Liver (tissue), 9 donors: ENCODE measurements around the gene RIT1. TPM values are rescaled to one million over a fixed set of nuclear protein-coding genes. Genes with fewer than 3 reads are reported as not detected.

Experiments used
- DNase-seq: peaks from one replicate; pipeline ENCODE4 v3.0.0-alpha.2; 2017; ENCODE audit warnings: low spot score
- H3K27ac ChIP-seq, 2 donors: one replicate each; pipeline ENCODE4 v1.7.0; 2013; ENCODE audit warnings: inconsistent platforms in 2 of 2, low read length in 2 of 2, control low read depth in 1 of 2, low read depth in 1 of 2, mild to moderate bottlenecking in 1 of 2
- H3K27me3 ChIP-seq, 4 donors: one replicate each; pipeline versions ENCODE4 v1.6.1 to v1.7.0; 2013; ENCODE audit warnings: low read length in 3 of 4, inconsistent platforms in 1 of 4, mild to moderate bottlenecking in 1 of 4, moderate library complexity in 1 of 4; ENCODE audit not compliant: control insufficient read depth in 4 of 4, insufficient read depth in 4 of 4
- H3K36me3 ChIP-seq, 4 donors: one replicate each; pipeline versions ENCODE4 v1.6.1 to v1.7.0; 2013; ENCODE audit warnings: low read length in 3 of 4, mild to moderate bottlenecking in 3 of 4, low read depth in 1 of 4, moderate library complexity in 1 of 4; ENCODE audit not compliant: control insufficient read depth in 4 of 4, insufficient read depth in 3 of 4
- H3K4me1 ChIP-seq, 4 donors: one replicate each; pipeline versions ENCODE4 v1.6.1 to v1.7.0; 2013; ENCODE audit warnings: low read length in 3 of 4, mild to moderate bottlenecking in 3 of 4, moderate library complexity in 1 of 4; ENCODE audit not compliant: control insufficient read depth in 4 of 4, insufficient read depth in 4 of 4
- H3K4me3 ChIP-seq, 3 donors: one replicate each; pipeline versions ENCODE4 v1.6.1 to v1.7.0; 2013; ENCODE audit warnings: low read length in 3 of 3, control low read depth in 1 of 3, low read depth in 1 of 3, mild to moderate bottlenecking in 1 of 3
- H3K9ac ChIP-seq, 2 donors: one replicate each; pipeline ENCODE4 v1.7.0; 2013; ENCODE audit warnings: low read length in 2 of 2, mild to moderate bottlenecking in 2 of 2, moderate library complexity in 2 of 2, control low read depth in 1 of 2, low read depth in 1 of 2
- H3K9me3 ChIP-seq, 4 donors: one replicate each; pipeline versions ENCODE4 v1.6.1 to v1.7.0; 2013; ENCODE audit warnings: low read length in 3 of 4; ENCODE audit not compliant: control insufficient read depth in 4 of 4
- FOXA2 ChIP-seq: IDR thresholded peaks from 2 replicates; pipeline ENCODE4 v1.6.1; 2016; ENCODE audit warnings: antibody characterized with exemption
- GABPA ChIP-seq, 2 donors: IDR thresholded peaks in 1 of 2; conservative IDR thresholded peaks in 1 of 2; 2 replicates each; pipeline ENCODE4 v1.6.1; 2016; ENCODE audit warnings: antibody characterized with exemption in 2 of 2, mild to moderate bottlenecking in 1 of 2, moderate library complexity in 1 of 2
- HNF4G ChIP-seq: IDR thresholded peaks from 2 replicates; pipeline ENCODE4 v1.6.1; 2016; ENCODE audit warnings: antibody characterized with exemption
- JUND ChIP-seq, 2 donors: IDR thresholded peaks; 2 replicates each; pipeline ENCODE4 v1.6.1; 2016; ENCODE audit warnings: antibody characterized with exemption in 2 of 2
- MAX ChIP-seq: IDR thresholded peaks from 2 replicates; pipeline ENCODE4 v1.6.1; 2016; ENCODE audit warnings: antibody characterized with exemption
- NR2F2 ChIP-seq: IDR thresholded peaks from 2 replicates; pipeline ENCODE4 v1.6.1; 2016; ENCODE audit warnings: antibody characterized with exemption
- RAD21 ChIP-seq, 2 donors: IDR thresholded peaks; 2 replicates each; pipeline ENCODE4 v1.6.1; 2016; ENCODE audit warnings: antibody characterized with exemption in 2 of 2, mild to moderate bottlenecking in 2 of 2
- RXRA ChIP-seq, 2 donors: IDR thresholded peaks; 2 replicates each; pipeline ENCODE4 v1.6.1; 2017 to 2018; ENCODE audit warnings: antibody characterized with exemption in 2 of 2, mild to moderate bottlenecking in 1 of 2
- TAF1 ChIP-seq: conservative IDR thresholded peaks from 2 replicates; pipeline ENCODE4 v1.6.1; 2016; ENCODE audit warnings: antibody characterized with exemption, mild to moderate bottlenecking
- YY1 ChIP-seq: IDR thresholded peaks from 2 replicates; pipeline ENCODE4 v1.6.1; 2016; ENCODE audit warnings: antibody characterized with exemption, mild to moderate bottlenecking
- WGBS: extraction: QIAGEN DNeasy Blood & Tissue Kit; methylation state at CpG from one replicate; pipeline ENCODE4 v1.1.7; 2013; 5-methylcytosine and 5-hydroxymethylcytosine counted together
- polyA plus RNA-seq, 2 donors: library from polyadenylated mRNA; stranded (reverse) in 1 of 2; unstranded in 1 of 2; fragments of 200-250 nt in 1 of 2; fragments of >200 nt in 1 of 2; fragmentation: Nextera tagmentation in 1 of 2; extraction: Ambion mirVana in 1 of 2; gene quantifications; one replicate each; pipeline versions ENCODE4 v1.2.1 to v1.2.3, GENCODE V29; 2013 to 2015
- total RNA-seq, 2 donors: library from RNA; depleted of rRNA; stranded (reverse); fragments of >200 nt; gene quantifications; one replicate each; pipeline ENCODE4 v1.2.3, GENCODE V29; 2014
- TF ChIP-seq, protein P1 (sequence below): IDR thresholded peaks from 2 replicates; pipeline ENCODE4 v1.6.1; 2016; ENCODE audit warnings: antibody characterized with exemption
- TF ChIP-seq, protein P2 (sequence below): IDR thresholded peaks from 2 replicates; pipeline ENCODE4 v1.6.1; 2016; ENCODE audit warnings: antibody characterized with exemption, mild to moderate bottlenecking
- TF ChIP-seq, protein P3 (sequence below): IDR thresholded peaks from 2 replicates; pipeline ENCODE4 v1.6.1; 2016; ENCODE audit warnings: antibody characterized with exemption
- donor health status: healthy.
- donor health status: healthy.
- donor health status: healthy.
- donor health status: healthy.
- donor health status: healthy.

Gene RIT1
- total and polyA plus RNA-seq, 4 donors: 3.1 to 14.3 (median 8.1) TPM

GRCh38 chr1:155904261-155904660, 6.9 kb downstream of the RIT1 start:
- WGBS: 96% methylated on average over 12 of the region's 12 CpGs
- Histone ChIP-seq H3K4me3 (no peak overlapping the region), H3K36me3 (peaks cover 17 to 59% (median 44%) of the 10 kb centered on the region in 4 donors), H3K27me3 (no peaks in the 10 kb centered on the region), H3K27ac (no peak overlapping the region), H3K9me3 (no peaks in the 10 kb centered on the region), H3K4me1 (no peaks in the 10 kb centered on the region), H3K9ac (no peak overlapping the region)
- no peak for DNase-seq
- TF ChIP-seq, protein P1, sequence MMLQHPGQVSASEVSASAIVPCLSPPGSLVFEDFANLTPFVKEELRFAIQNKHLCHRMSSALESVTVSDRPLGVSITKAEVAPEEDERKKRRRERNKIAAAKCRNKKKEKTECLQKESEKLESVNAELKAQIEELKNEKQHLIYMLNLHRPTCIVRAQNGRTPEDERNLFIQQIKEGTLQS: no peak
- TF ChIP-seq RXRA (IDR thresholded peaks at IDR 0.05) (no peak), TAF1 (no peak), YY1 (no peak), GABPA (IDR thresholded peaks at IDR 0.05 in 1 of 2, conservative IDR thresholded peaks at IDR 0.05 in 1 of 2) (no peak), HNF4G (no peak), RAD21 (IDR thresholded peaks at IDR 0.05) (no peak), NR2F2 (no peak), JUND (IDR thresholded peaks at IDR 0.05) (no peak)
- TF ChIP-seq, protein P2, sequence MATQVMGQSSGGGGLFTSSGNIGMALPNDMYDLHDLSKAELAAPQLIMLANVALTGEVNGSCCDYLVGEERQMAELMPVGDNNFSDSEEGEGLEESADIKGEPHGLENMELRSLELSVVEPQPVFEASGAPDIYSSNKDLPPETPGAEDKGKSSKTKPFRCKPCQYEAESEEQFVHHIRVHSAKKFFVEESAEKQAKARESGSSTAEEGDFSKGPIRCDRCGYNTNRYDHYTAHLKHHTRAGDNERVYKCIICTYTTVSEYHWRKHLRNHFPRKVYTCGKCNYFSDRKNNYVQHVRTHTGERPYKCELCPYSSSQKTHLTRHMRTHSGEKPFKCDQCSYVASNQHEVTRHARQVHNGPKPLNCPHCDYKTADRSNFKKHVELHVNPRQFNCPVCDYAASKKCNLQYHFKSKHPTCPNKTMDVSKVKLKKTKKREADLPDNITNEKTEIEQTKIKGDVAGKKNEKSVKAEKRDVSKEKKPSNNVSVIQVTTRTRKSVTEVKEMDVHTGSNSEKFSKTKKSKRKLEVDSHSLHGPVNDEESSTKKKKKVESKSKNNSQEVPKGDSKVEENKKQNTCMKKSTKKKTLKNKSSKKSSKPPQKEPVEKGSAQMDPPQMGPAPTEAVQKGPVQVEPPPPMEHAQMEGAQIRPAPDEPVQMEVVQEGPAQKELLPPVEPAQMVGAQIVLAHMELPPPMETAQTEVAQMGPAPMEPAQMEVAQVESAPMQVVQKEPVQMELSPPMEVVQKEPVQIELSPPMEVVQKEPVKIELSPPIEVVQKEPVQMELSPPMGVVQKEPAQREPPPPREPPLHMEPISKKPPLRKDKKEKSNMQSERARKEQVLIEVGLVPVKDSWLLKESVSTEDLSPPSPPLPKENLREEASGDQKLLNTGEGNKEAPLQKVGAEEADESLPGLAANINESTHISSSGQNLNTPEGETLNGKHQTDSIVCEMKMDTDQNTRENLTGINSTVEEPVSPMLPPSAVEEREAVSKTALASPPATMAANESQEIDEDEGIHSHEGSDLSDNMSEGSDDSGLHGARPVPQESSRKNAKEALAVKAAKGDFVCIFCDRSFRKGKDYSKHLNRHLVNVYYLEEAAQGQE: no peak

- no peaks in the 10 kb centered on the region for H3K9me3 ChIP-seq
- DNase-seq: no peak
- H3K4me1 ChIP-seq: no peaks in the 10 kb centered on the region
- no peaks in the 10 kb centered on the region for H3K27me3 ChIP-seq
- 95% methylated on average over 4 of the region's 4 CpGs for WGBS
- H3K9ac ChIP-seq: no peak overlapping the region
- no peak overlapping the region for H3K27ac ChIP-seq
- peaks cover 18 to 54% (median 44%) of the 10 kb centered on the region in 4 donors for H3K36me3 ChIP-seq
- H3K4me3 ChIP-seq: no peak overlapping the region
- TF ChIP-seq GABPA (IDR thresholded peaks at IDR 0.05 in 1 of 2, conservative IDR thresholded peaks at IDR 0.05 in 1 of 2): no peak
- TF ChIP-seq NR2F2: no peak
- TF ChIP-seq MAX: no peak
- TF ChIP-seq, protein P2: no peak
- no peak for TF ChIP-seq JUND (IDR thresholded peaks at IDR 0.05)
- TF ChIP-seq FOXA2: no peak
- TF ChIP-seq, protein P3, sequence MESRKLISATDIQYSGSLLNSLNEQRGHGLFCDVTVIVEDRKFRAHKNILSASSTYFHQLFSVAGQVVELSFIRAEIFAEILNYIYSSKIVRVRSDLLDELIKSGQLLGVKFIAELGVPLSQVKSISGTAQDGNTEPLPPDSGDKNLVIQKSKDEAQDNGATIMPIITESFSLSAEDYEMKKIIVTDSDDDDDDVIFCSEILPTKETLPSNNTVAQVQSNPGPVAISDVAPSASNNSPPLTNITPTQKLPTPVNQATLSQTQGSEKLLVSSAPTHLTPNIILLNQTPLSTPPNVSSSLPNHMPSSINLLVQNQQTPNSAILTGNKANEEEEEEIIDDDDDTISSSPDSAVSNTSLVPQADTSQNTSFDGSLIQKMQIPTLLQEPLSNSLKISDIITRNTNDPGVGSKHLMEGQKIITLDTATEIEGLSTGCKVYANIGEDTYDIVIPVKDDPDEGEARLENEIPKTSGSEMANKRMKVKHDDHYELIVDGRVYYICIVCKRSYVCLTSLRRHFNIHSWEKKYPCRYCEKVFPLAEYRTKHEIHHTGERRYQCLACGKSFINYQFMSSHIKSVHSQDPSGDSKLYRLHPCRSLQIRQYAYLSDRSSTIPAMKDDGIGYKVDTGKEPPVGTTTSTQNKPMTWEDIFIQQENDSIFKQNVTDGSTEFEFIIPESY: no peak
- TF ChIP-seq YY1: no peak
Observed at GRCh38 chr1:155900161-155900560, 11.0 kb downstream of the RIT1 start.
